ENCODE results near the gene RPS15. TPM values are rescaled to one million over a fixed set of nuclear protein-coding genes. Genes with fewer than 3 reads are reported as not detected.

The RPS15 gene
- total and polyA plus RNA-seq, 2 of the 13 experiments (the other 11 are each of a cell fraction or from before 2014, with no cell fraction given): 695 to 1,411 TPM

DNA sequence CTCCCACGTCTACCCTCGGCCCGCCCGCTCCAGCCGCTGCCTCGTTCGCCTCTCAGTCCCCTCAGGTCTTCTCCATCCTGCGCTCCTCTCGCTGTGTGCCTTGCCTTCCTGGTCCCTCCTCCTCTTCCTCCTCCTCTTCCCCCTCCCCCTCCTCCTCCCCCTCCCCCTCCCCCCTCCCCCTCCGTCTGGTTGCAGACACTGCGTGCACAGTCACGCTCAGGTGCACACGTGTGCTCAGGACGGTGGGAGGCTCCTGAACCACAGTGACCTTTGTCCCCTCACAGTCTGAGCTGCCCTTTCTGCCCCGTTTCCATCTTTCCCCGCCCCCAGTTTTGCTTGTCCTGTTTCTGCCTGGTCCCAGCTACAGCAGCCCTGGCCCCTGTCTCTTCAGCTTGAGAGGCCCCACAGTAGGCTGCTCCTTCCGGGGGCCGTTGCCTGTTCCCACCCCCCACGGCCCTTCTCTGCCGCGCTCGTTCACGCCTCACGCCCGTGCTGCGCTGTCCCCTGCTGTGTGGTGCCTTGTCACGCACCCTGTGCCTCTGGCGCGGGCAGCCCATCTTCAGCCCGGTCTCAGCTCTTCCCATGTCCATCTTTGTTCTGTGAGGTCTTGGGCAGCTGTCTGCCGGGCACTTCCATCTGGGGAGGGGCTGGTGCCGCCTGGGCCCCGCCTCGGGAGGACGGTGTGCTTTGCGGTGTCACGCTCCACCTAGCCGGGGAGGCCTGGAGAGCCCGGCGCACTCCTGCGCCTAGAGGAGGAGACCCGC, 13.8 kb upstream of the RPS15 start (continued):
- TF ChIP-seq TRIM22 (IDR thresholded peaks at IDR 0.05): no peak
- TF ChIP-seq ZNF225 (CRISPR knock-in tag; IDR thresholded peaks at IDR 0.05): peak; percentile 48; the same call in 1 of the 2 replicates
- TF ChIP-seq THAP11 (CRISPR knock-in tag; IDR thresholded peaks at IDR 0.05): peak; percentile 65; the same call in 1 of the 2 replicates
- TF ChIP-seq ZNF275 (CRISPR knock-in tag; IDR thresholded peaks at IDR 0.05; ENCODE audit: borderline replicate concordance): no peak
- peak; percentile 64 for TF ChIP-seq ZNF547 (CRISPR knock-in tag; IDR thresholded peaks at IDR 0.05)
- TF ChIP-seq ATF5 (CRISPR knock-in tag; IDR thresholded peaks at IDR 0.05; ENCODE audit: low read depth): no peak
- TF ChIP-seq ZNF121 (CRISPR knock-in tag; IDR thresholded peaks at IDR 0.05): peak; percentile 85
- TF ChIP-seq ZNF501 (CRISPR knock-in tag; IDR thresholded peaks at IDR 0.05): no peak; the same call in 1 of the 2 replicates
- 0 out of 2 replicates have a peak, but pooled peaks have one; percentile 22 for TF ChIP-seq IRF2 (CRISPR knock-in tag; IDR thresholded peaks at IDR 0.05)
- TF ChIP-seq POLR2A (IDR thresholded peaks at IDR 0.05; ENCODE audit: insufficient read depth in 1 of 2, low read depth in 2 of 2, low read length in 2 of 2): peak in 1 of 2 experiments; percentile 14; a peak in 2 of 4 replicates
- no peak for TF ChIP-seq ZNF333 (CRISPR knock-in tag; IDR thresholded peaks at IDR 0.05; ENCODE audit: borderline replicate concordance)
- no peak for TF ChIP-seq ZKSCAN8 (CRISPR knock-in tag; IDR thresholded peaks at IDR 0.05; ENCODE audit: borderline replicate concordance)
- TF ChIP-seq, protein P1, sequence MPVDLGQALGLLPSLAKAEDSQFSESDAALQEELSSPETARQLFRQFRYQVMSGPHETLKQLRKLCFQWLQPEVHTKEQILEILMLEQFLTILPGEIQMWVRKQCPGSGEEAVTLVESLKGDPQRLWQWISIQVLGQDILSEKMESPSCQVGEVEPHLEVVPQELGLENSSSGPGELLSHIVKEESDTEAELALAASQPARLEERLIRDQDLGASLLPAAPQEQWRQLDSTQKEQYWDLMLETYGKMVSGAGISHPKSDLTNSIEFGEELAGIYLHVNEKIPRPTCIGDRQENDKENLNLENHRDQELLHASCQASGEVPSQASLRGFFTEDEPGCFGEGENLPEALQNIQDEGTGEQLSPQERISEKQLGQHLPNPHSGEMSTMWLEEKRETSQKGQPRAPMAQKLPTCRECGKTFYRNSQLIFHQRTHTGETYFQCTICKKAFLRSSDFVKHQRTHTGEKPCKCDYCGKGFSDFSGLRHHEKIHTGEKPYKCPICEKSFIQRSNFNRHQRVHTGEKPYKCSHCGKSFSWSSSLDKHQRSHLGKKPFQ (CRISPR knock-in tag; IDR thresholded peaks at IDR 0.05; ENCODE audit: insufficient replicate concordance): peak; percentile 81
- TF ChIP-seq PTBP1 (IDR thresholded peaks at IDR 0.05; ENCODE audit: low read depth, low read length, poor library complexity, severe bottlenecking): no peak
- TF ChIP-seq ARNT (IDR thresholded peaks at IDR 0.05): no peak
- no peak for TF ChIP-seq ZNF484 (CRISPR knock-in tag; IDR thresholded peaks at IDR 0.05; ENCODE audit: borderline replicate concordance, low read depth)
- no peak for TF ChIP-seq DR1 (CRISPR knock-in tag; IDR thresholded peaks at IDR 0.05)
- TF ChIP-seq POLR2AphosphoS5 (IDR thresholded peaks at IDR 0.05; ENCODE audit: low read depth, low read length): peak; percentile 39; the same call in 1 of the 2 replicates
- TF ChIP-seq, protein P2, sequence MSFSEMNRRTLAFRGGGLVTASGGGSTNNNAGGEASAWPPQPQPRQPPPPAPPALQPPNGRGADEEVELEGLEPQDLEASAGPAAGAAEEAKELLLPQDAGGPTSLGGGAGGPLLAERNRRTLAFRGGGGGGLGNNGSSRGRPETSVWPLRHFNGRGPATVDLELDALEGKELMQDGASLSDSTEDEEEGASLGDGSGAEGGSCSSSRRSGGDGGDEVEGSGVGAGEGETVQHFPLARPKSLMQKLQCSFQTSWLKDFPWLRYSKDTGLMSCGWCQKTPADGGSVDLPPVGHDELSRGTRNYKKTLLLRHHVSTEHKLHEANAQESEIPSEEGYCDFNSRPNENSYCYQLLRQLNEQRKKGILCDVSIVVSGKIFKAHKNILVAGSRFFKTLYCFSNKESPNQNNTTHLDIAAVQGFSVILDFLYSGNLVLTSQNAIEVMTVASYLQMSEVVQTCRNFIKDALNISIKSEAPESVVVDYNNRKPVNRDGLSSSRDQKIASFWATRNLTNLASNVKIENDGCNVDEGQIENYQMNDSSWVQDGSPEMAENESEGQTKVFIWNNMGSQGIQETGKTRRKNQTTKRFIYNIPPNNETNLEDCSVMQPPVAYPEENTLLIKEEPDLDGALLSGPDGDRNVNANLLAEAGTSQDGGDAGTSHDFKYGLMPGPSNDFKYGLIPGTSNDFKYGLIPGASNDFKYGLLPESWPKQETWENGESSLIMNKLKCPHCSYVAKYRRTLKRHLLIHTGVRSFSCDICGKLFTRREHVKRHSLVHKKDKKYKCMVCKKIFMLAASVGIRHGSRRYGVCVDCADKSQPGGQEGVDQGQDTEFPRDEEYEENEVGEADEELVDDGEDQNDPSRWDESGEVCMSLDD (CRISPR knock-in tag; IDR thresholded peaks at IDR 0.05; ENCODE audit: borderline replicate concordance): no peak
- TF ChIP-seq ZNF264 (CRISPR knock-in tag; IDR thresholded peaks at IDR 0.05): no peak
